ENCODE results near the gene DDX28. TPM values are rescaled to one million over a fixed set of nuclear protein-coding genes. Genes with fewer than 3 reads are reported as not detected.

Gene DDX28
- total RNA-seq, 1 donor from 2014 or later = 13.3 TPM

GRCh38 chr16:68064791-68065365, 41.8 kb upstream of the DDX28 start:
- Mint-ChIP-seq H3K27me3 (ENCODE audit: low read depth) (no peaks in the 10 kb centered on the region), H3K9me3 (no peaks in the 10 kb centered on the region), H3K36me3 (ENCODE audit: low read depth) (no peaks in the 10 kb centered on the region), H3K4me1 (peaks cover 17% of the 10 kb centered on the region), H3K27ac (ENCODE audit: unreplicated experiment) (peak overlapping the region; percentile 5), H3K4me3 (no peak overlapping the region)
- peak; percentile 78 for TF ChIP-seq CTCF (conservative IDR thresholded peaks at IDR 0.05)
- DNase-seq (ENCODE audit: low read depth, low spot score) = peak; percentile 63

GRCh38 chr16:68062910-68063393, 39.9 kb upstream of the DDX28 start:
- H3K9me3 Mint-ChIP-seq = no peaks in the 10 kb centered on the region
- H3K27ac Mint-ChIP-seq (ENCODE audit: unreplicated experiment) = no peak overlapping the region
- H3K36me3 Mint-ChIP-seq (ENCODE audit: low read depth) = no peaks in the 10 kb centered on the region
- no peak for DNase-seq (ENCODE audit: low read depth, low spot score)
- peaks cover 16% of the 10 kb centered on the region for H3K4me1 Mint-ChIP-seq
- no peaks in the 10 kb centered on the region for H3K27me3 Mint-ChIP-seq (ENCODE audit: low read depth)
- no peak overlapping the region for H3K4me3 Mint-ChIP-seq
- TF ChIP-seq CTCF (conservative IDR thresholded peaks at IDR 0.05) = no peak

- Mint-ChIP-seq H3K4me1 (peaks cover 14% of the 10 kb centered on the region), H3K27me3 (ENCODE audit: low read depth) (no peaks in the 10 kb centered on the region), H3K27ac (ENCODE audit: unreplicated experiment) (peak overlapping the region; percentile 43), H3K4me3 (no peak overlapping the region), H3K36me3 (ENCODE audit: low read depth) (no peaks in the 10 kb centered on the region), H3K9me3 (no peaks in the 10 kb centered on the region)
- DNase-seq (ENCODE audit: low read depth, low spot score) = no peak
- TF ChIP-seq CTCF (conservative IDR thresholded peaks at IDR 0.05) = no peak
These were observed 38.4 kb upstream of the DDX28 start for GRCh38 chr16:68061396-68061795.

- Mint-ChIP-seq H3K9me3 (no peaks in the 10 kb centered on the region), H3K36me3 (ENCODE audit: low read depth) (no peaks in the 10 kb centered on the region), H3K27me3 (ENCODE audit: low read depth) (no peaks in the 10 kb centered on the region), H3K27ac (ENCODE audit: unreplicated experiment) (no peak overlapping the region), H3K4me3 (no peak overlapping the region), H3K4me1 (peaks cover under 1% of the 10 kb centered on the region)
- TF ChIP-seq CTCF (conservative IDR thresholded peaks at IDR 0.05) = no peak
- DNase-seq (ENCODE audit: low read depth, low spot score) = no peak
These were observed 36.8 kb upstream of the DDX28 start for GRCh38 chr16:68059804-68060203.

GRCh38 chr16:68055395-68055794, 32.4 kb upstream of the DDX28 start:
- Mint-ChIP-seq H3K4me1 (no peaks in the 10 kb centered on the region), H3K4me3 (no peak overlapping the region), H3K9me3 (no peaks in the 10 kb centered on the region), H3K36me3 (ENCODE audit: low read depth) (peaks cover 4% of the 10 kb centered on the region), H3K27ac (ENCODE audit: unreplicated experiment) (no peak overlapping the region), H3K27me3 (ENCODE audit: low read depth) (no peaks in the 10 kb centered on the region)
- DNase-seq (ENCODE audit: low read depth, low spot score) = no peak
- no peak for TF ChIP-seq CTCF (conservative IDR thresholded peaks at IDR 0.05)
